Left lung (tissue), 10 donors: ENCODE results near the gene GDPD5. TPM values are rescaled to one million over a fixed set of nuclear protein-coding genes. Genes with fewer than 3 reads are reported as not detected.

Experiments
- ATAC-seq: fragments of 200-7000 bp; cut with Tn5 transposase; one replicate; pipeline ENCODE4 v1.9.1; 2020; ENCODE audit warnings: moderate library complexity
- DNase-seq, 4 donors: peaks; one replicate each; pipeline ENCODE4 v3.0.0-alpha.2; 2013 to 2020
- H3K27ac ChIP-seq, 2 donors: fragments of 200-600 bp; sonication (generic) in 1 of 2; one replicate each; pipeline versions ENCODE4 v1.5.0 to v1.8.0; 2020 to 2021
- H3K27me3 ChIP-seq, 2 donors: fragments of 200-600 bp; sonication (generic) in 1 of 2; one replicate each; pipeline versions ENCODE4 v1.5.0 to v1.8.0; 2020 to 2021
- H3K36me3 ChIP-seq, 2 donors: fragments of 200-600 bp; sonication (generic) in 1 of 2; one replicate each; pipeline versions ENCODE4 v1.5.0 to v1.8.0; 2020 to 2021
- H3K4me1 ChIP-seq, 2 donors: fragments of 200-600 bp; one replicate each; pipeline ENCODE4 v1.8.0; 2021
- H3K4me3 ChIP-seq, 2 donors: fragments of 200-600 bp; sonication (generic) in 1 of 2; one replicate each; pipeline versions ENCODE4 v1.5.0 to v1.8.0; 2020 to 2021; ENCODE audit warnings: mild to moderate bottlenecking in 1 of 2
- H3K9me3 ChIP-seq, 2 donors: fragments of 200-600 bp; sonication (generic) in 1 of 2; one replicate each; pipeline versions ENCODE4 v1.5.0 to v1.8.0; 2020 to 2021
- CTCF ChIP-seq, 2 donors: fragments of 200-600 bp; sonication (generic) in 1 of 2; IDR thresholded peaks; one replicate each; pipeline versions ENCODE4 v1.5.0 to v1.8.0; 2021; ENCODE audit warnings: antibody characterized with exemption in 2 of 2
- intact Hi-C, 2 donors: fragments of 100-400 bp; cut with DNase I; formaldehyde crosslinking; loops; one replicate each; pipeline versions ENCODE4 v1.11.2 to v1.14.2; 2022
- polyA plus RNA-seq, 6 donors: library from polyadenylated mRNA; unstranded; fragments of 120-200 nt; gene quantifications; one replicate each; pipeline ENCODE4 v1.2.1, GENCODE V29; 2013; ENCODE audit not compliant: insufficient read length in 6 of 6
- total RNA-seq, 2 donors: library from RNA; stranded (reverse); fragmentation: NEBNext Ultra II Directional; extraction: Animal tissue kit (Norgen Biotek cat#: 25700); gene quantifications; one replicate each; pipeline ENCODE4 v1.2.1, GENCODE V29; 2021
- donor health status: DM: no; HTN: yes; CAD: no.
- donor health status: DM: no; HTN: no; CAD: no.

Gene GDPD5
- total and polyA plus RNA-seq, 8 donors: 10.5 to 34.8 (median 27.6) TPM

GRCh38 chr11:75440960-75441803, 84.6 kb downstream of the GDPD5 start:
- H3K27me3 ChIP-seq: no peaks in the 10 kb centered on the region
- no peak overlapping the region for H3K4me3 ChIP-seq
- ATAC-seq (no peak), DNase-seq (no peak)
- H3K27ac ChIP-seq: no peak overlapping the region
- no peaks in the 10 kb centered on the region for H3K4me1 ChIP-seq
- intact Hi-C loops: no loop called here
- peaks cover 0 to 7% of the 10 kb centered on the region in 2 donors for H3K36me3 ChIP-seq
- H3K9me3 ChIP-seq: no peaks in the 10 kb centered on the region
- TF ChIP-seq CTCF (IDR thresholded peaks at IDR 0.05): no peak

- no peak for TF ChIP-seq CTCF (IDR thresholded peaks at IDR 0.05)
- peak in 1 of 4 donors; percentile 52 for DNase-seq
- ATAC-seq: no peak
- Histone ChIP-seq H3K4me3 (no peak overlapping the region), H3K36me3 (peaks cover 0 to 7% of the 10 kb centered on the region in 2 donors), H3K27ac (no peak overlapping the region), H3K4me1 (no peaks in the 10 kb centered on the region), H3K27me3 (no peaks in the 10 kb centered on the region), H3K9me3 (no peaks in the 10 kb centered on the region)
- intact Hi-C loops: no loop called here
Measured at GRCh38 chr11:75439495-75440120, 86.1 kb downstream of the GDPD5 start.

GRCh38 chr11:75439026-75439425, 86.7 kb downstream of the GDPD5 start:
- intact Hi-C loops: no loop called here
- no peak for ATAC-seq
- no peak overlapping the region for H3K4me3 ChIP-seq
- no peaks in the 10 kb centered on the region for H3K4me1 ChIP-seq
- peaks cover 0 to 7% of the 10 kb centered on the region in 2 donors for H3K36me3 ChIP-seq
- no peak for TF ChIP-seq CTCF (IDR thresholded peaks at IDR 0.05)
- H3K9me3 ChIP-seq: no peaks in the 10 kb centered on the region
- no peak overlapping the region for H3K27ac ChIP-seq
- no peaks in the 10 kb centered on the region for H3K27me3 ChIP-seq
- DNase-seq: peak in 1 of 4 donors; percentile 53

- Histone ChIP-seq H3K9me3 (no peaks in the 10 kb centered on the region), H3K4me1 (no peaks in the 10 kb centered on the region), H3K27me3 (peaks cover 0 to 5% of the 10 kb centered on the region in 2 donors), H3K27ac (no peak overlapping the region), H3K36me3 (peaks cover 0 to 7% of the 10 kb centered on the region in 2 donors), H3K4me3 (no peak overlapping the region)
- DNase-seq: peak in 1 of 4 donors; percentile 31
- no peak for TF ChIP-seq CTCF (IDR thresholded peaks at IDR 0.05)
- no peak for ATAC-seq
- intact Hi-C loops: no loop called here
Measured at GRCh38 chr11:75437966-75438659, 87.6 kb downstream of the GDPD5 start.

GRCh38 chr11:75436806-75437205, 88.9 kb downstream of the GDPD5 start:
- H3K9me3 ChIP-seq: no peaks in the 10 kb centered on the region
- no peak overlapping the region for H3K27ac ChIP-seq
- H3K4me1 ChIP-seq: no peaks in the 10 kb centered on the region
- H3K4me3 ChIP-seq: no peak overlapping the region
- intact Hi-C loops: no loop called here
- H3K27me3 ChIP-seq: peaks cover 0 to 18% of the 10 kb centered on the region in 2 donors
- TF ChIP-seq CTCF (IDR thresholded peaks at IDR 0.05): no peak
- H3K36me3 ChIP-seq: peaks cover 0 to 7% of the 10 kb centered on the region in 2 donors
- ATAC-seq (no peak), DNase-seq (peak in 1 of 4 donors; percentile 64)
